PC-9 (cell line): Measurements from ENCODE around the gene COQ8A. TPM values are rescaled to one million over a fixed set of nuclear protein-coding genes. Genes with fewer than 3 reads are reported as not detected.

Experiments used
- BruUV-seq: library from RNA; stranded (reverse); fragments of 400-500 nt; replicated peaks from 2 replicates; lab custom pipeline; 2021; lab: Mats Ljungman, UMichigan
- CTCF ChIA-PET: fragments of 300-600 bp; sonication (Branson Sonifier 250); formaldehyde crosslinking; loops from one replicate; lab custom pipeline; 2022; ENCODE audit warnings: antibody characterized with exemption; lab: Charles Lee
- POLR2A ChIA-PET: fragments of 300-600 bp; sonication (Branson Sonifier 250); formaldehyde crosslinking; loops from one replicate; lab custom pipeline; 2022; ENCODE audit warnings: antibody characterized with exemption; ENCODE audit not compliant: unreplicated experiment; lab: Charles Lee
- DNase-seq, 2 experiments: peaks; one replicate each; pipeline versions ENCODE4 v3.0.0 to v3.0.0-alpha.2; 2015 to 2022; ENCODE audit warnings: mixed read lengths in 1 of 2
- H2AFZ ChIP-seq: fragments of 200-600 bp; sonication (generic); 2 replicates; pipeline ENCODE4 v1.8.1; 2017; ENCODE audit warnings: antibody characterized with exemption
- H3F3A ChIP-seq: fragments of 200-600 bp; sonication (generic); 2 replicates; pipeline ENCODE4 v1.8.1; 2017; ENCODE audit warnings: antibody characterized with exemption, mild to moderate bottlenecking, low read depth; ENCODE audit not compliant: insufficient read depth
- H3K27ac ChIP-seq: fragments of 200-600 bp; sonication (generic); 2 replicates; pipeline ENCODE4 v1.6.1; 2016; ENCODE audit warnings: mixed run types
- H3K27me3 ChIP-seq: fragments of 200-600 bp; sonication (generic); 2 replicates; pipeline ENCODE4 v1.6.1; 2016; ENCODE audit warnings: low read depth, mixed run types; ENCODE audit not compliant: insufficient read depth
- H3K36me3 ChIP-seq: fragments of 200-600 bp; sonication (generic); 2 replicates; pipeline ENCODE4 v1.6.1; 2016; ENCODE audit warnings: low read depth, mixed run types
- H3K4me1 ChIP-seq: fragments of 200-600 bp; sonication (generic); replicated peaks from 2 replicates; pipeline ENCODE4 v1.6.1; 2016; ENCODE audit warnings: mixed run types; ENCODE audit not compliant: insufficient read depth
- H3K4me2 ChIP-seq: fragments of 200-600 bp; sonication (generic); 2 replicates; pipeline ENCODE4 v1.6.1; 2017; ENCODE audit warnings: mixed run types
- H3K4me3 ChIP-seq: fragments of 200-600 bp; sonication (generic); 2 replicates; pipeline ENCODE4 v1.6.1; 2016; ENCODE audit warnings: mixed run types
- H3K79me2 ChIP-seq: fragments of 200-600 bp; sonication (generic); 2 replicates; pipeline ENCODE4 v1.6.1; 2017; ENCODE audit warnings: low read depth, mixed run types
- H3K9me2 ChIP-seq: fragments of 200-600 bp; sonication (generic); 2 replicates; pipeline ENCODE4 v1.8.1; 2017; ENCODE audit warnings: mild to moderate bottlenecking; ENCODE audit not compliant: insufficient read depth
- H3K9me3 ChIP-seq: fragments of 200-600 bp; sonication (generic); 2 replicates; pipeline ENCODE4 v1.8.1; 2016; ENCODE audit warnings: low read depth; ENCODE audit not compliant: insufficient read depth
- H4K20me1 ChIP-seq: fragments of 200-600 bp; sonication (generic); 2 replicates; pipeline ENCODE4 v1.8.1; 2017; ENCODE audit not compliant: insufficient read depth
- EZH2 ChIP-seq: fragments of 200-600 bp; sonication (generic); IDR thresholded peaks from 2 replicates; pipeline ENCODE4 v1.8.0; 2017; ENCODE audit warnings: antibody characterized with exemption, low read depth
- intact Hi-C: fragments of 100-400 bp; cut with micrococcal nuclease; formaldehyde crosslinking; loops from one replicate; pipeline ENCODE4 v1.10.0; 2022; ENCODE audit not compliant: unreplicated experiment
- total RNA-seq: library from RNA; stranded (reverse); gene quantifications from 2 replicates; pipeline ENCODE4 v1.2.3, GENCODE V29; 2021
- TF ChIP-seq, protein P1 (sequence below): fragments of 200-600 bp; sonication (generic); conservative IDR thresholded peaks from 2 replicates; pipeline ENCODE4 v1.6.1; 2017; ENCODE audit warnings: mixed run types, antibody characterized with exemption, mild to moderate bottlenecking, moderate library complexity

COQ8A gene
- total RNA-seq, 1 experiment from 2014 or later = 32.9 TPM

DNA sequence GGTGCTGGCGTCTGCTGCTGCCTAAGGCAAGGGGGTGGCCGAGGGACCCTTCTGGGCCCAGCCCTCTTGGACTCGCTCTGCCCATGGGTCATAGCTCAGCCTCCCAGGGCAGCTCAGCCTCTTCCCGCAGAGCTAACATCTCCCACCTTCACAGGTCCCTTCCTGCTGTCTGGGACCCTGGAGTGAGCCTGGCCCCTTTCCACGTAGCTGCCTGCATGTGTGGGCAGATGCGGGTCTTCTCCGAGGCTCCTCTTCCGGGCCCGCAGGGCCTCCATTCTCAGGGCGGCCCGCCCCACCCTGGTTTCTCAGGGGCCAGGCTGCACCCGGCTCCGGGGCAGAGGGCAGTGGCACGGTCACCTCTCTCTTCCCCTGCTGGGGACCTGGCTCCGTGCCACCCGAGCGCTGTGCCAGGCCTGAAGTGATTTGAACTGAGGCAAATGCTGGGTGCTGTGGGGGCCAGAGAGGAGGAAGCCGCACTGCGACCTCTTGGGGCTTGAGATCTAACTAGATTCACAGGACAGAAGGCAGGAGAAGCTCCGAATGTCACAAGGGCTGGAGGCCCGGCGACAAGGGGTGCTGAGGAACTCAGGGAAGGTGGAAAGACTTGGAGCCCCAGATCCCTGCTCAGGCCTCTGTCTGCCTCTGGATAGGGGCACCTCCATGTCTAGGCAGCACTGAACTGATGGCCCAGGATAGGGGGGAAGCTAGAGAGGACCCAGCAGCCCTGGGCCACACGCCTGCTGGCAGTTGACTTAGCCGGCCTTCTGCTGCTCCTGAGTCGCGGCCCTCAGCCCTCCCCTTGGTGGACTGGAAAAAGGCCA lies 40.7 kb downstream of the COQ8A start:
- BruUV-seq = no TSS peak
- intact Hi-C loops = loop anchor here (10.0 kb wide), 1 partner anchor 356 kb away; no protein-coding TSS in a partner anchor

DNA sequence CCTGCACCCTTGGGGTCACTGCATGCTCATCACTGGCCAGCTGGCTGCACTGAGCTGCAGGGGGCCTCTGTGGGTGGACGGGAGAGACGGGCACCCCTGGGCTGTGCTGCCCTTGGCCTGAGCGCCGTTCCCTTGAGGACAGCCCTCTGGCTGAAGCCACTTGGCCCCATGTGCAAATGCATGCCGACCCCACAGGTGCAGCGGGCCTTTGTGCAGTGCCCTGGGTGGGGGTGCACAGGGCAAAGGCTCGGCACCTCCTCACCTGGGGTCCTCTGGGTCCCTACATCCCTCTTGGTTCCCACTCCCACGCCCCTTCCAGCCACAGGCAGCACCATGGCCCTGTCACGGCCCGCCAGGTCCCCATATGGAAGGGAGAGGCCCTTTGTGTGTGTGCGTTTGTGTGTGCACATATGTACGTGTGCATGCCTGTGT lies 41.3 kb downstream of the COQ8A start:
- no peak for TF ChIP-seq EZH2
- BruUV-seq = no TSS peak
- ChIA-PET POLR2A (no interaction called here), CTCF (no interaction called here)
- no peaks in the 10 kb centered on the region for H3K9me2 ChIP-seq
- no peaks in the 10 kb centered on the region for H4K20me1 ChIP-seq
- no peak overlapping the region for H2AFZ ChIP-seq
- H3K27ac ChIP-seq = no peak overlapping the region
- H3K36me3 ChIP-seq = no peaks in the 10 kb centered on the region
- H3K79me2 ChIP-seq = no peaks in the 10 kb centered on the region
- H3K27me3 ChIP-seq = no peaks in the 10 kb centered on the region
- H3F3A ChIP-seq = no peaks in the 10 kb centered on the region
- no peak overlapping the region for H3K4me2 ChIP-seq
- H3K9me3 ChIP-seq = no peaks in the 10 kb centered on the region
- no peak for DNase-seq
- intact Hi-C loops = loop anchor here (10.0 kb wide), 1 partner anchor 357 kb away; no protein-coding TSS in a partner anchor
- H3K4me3 ChIP-seq = no peak overlapping the region
- no peaks in the 10 kb centered on the region for H3K4me1 ChIP-seq

More for the DNA sequence above, 40.7 kb downstream of the COQ8A start:
- ChIA-PET POLR2A (no interaction called here), CTCF (no interaction called here)
- Histone ChIP-seq H3K4me1 (no peaks in the 10 kb centered on the region), H3K9me3 (no peaks in the 10 kb centered on the region), H3F3A (no peaks in the 10 kb centered on the region), H3K27me3 (no peaks in the 10 kb centered on the region), H3K27ac (no peak overlapping the region), H2AFZ (no peak overlapping the region), H3K9me2 (no peaks in the 10 kb centered on the region), H3K36me3 (no peaks in the 10 kb centered on the region), H4K20me1 (no peaks in the 10 kb centered on the region), H3K4me2 (no peak overlapping the region), H3K79me2 (no peaks in the 10 kb centered on the region), H3K4me3 (no peak overlapping the region)
- TF ChIP-seq EZH2 = no peak
- TF ChIP-seq, protein P1, sequence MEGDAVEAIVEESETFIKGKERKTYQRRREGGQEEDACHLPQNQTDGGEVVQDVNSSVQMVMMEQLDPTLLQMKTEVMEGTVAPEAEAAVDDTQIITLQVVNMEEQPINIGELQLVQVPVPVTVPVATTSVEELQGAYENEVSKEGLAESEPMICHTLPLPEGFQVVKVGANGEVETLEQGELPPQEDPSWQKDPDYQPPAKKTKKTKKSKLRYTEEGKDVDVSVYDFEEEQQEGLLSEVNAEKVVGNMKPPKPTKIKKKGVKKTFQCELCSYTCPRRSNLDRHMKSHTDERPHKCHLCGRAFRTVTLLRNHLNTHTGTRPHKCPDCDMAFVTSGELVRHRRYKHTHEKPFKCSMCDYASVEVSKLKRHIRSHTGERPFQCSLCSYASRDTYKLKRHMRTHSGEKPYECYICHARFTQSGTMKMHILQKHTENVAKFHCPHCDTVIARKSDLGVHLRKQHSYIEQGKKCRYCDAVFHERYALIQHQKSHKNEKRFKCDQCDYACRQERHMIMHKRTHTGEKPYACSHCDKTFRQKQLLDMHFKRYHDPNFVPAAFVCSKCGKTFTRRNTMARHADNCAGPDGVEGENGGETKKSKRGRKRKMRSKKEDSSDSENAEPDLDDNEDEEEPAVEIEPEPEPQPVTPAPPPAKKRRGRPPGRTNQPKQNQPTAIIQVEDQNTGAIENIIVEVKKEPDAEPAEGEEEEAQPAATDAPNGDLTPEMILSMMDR = no peak
- DNase-seq = no peak

DNA sequence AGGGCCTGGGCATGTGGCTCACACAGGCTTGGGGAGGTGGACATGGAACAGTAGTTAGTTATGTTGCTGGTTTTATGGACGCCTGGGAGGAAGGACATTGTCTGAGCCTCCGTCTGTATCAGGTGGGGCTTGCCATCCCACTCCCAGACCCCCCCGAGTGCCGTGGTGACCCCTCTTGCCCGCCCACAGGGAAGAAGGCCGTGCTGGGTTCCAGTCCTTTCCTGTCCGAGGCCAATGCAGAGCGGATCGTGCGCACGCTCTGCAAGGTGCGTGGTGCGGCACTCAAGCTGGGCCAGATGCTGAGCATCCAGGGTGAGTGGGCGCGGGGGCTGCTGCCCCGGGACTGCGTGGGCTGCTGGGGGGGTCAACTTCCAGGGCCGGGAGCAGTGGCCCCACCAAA lies 41.7 kb downstream of the COQ8A start:
- Histone ChIP-seq H3K79me2 (no peaks in the 10 kb centered on the region), H4K20me1 (no peaks in the 10 kb centered on the region), H3K27me3 (no peaks in the 10 kb centered on the region), H3F3A (no peaks in the 10 kb centered on the region), H3K36me3 (no peaks in the 10 kb centered on the region), H3K4me1 (no peaks in the 10 kb centered on the region), H3K27ac (no peak overlapping the region), H3K9me3 (no peaks in the 10 kb centered on the region), H3K4me3 (no peak overlapping the region), H3K9me2 (no peaks in the 10 kb centered on the region), H2AFZ (no peak overlapping the region), H3K4me2 (no peak overlapping the region)
- no TSS peak for BruUV-seq
- CTCF ChIA-PET = no interaction called here
- POLR2A ChIA-PET = no interaction called here
- DNase-seq = no peak
- TF ChIP-seq, protein P1 = no peak
- no peak for TF ChIP-seq EZH2
- intact Hi-C loops = loop anchor here (10.0 kb wide), 1 partner anchor 357 kb away; no protein-coding TSS in a partner anchor
